Measurements from ENCODE around the gene PPM1H.
"Not testable (repeated sequence)": the region's sequence is repeated elsewhere in the genome, so short reads cannot be mapped to it uniquely, and the experiment has no call there.

Gene PPM1H

GRCh38 chr12:62846491-62846890 is 88.5 kb downstream of the PPM1H start:
- no peak overlapping the region for H3K27ac ChIP-seq
- DNase-seq (ENCODE audit: low read depth, low spot score) = no peak

GRCh38 chr12:62844915-62845314 is 90.0 kb downstream of the PPM1H start:
- no peak for DNase-seq (ENCODE audit: low read depth, low spot score)
- no peak overlapping the region for H3K27ac ChIP-seq

GRCh38 chr12:62843716-62844115 is 91.2 kb downstream of the PPM1H start:
- no peak overlapping the region for H3K27ac ChIP-seq
- DNase-seq (ENCODE audit: low read depth, low spot score) = no peak

GRCh38 chr12:62841846-62842245 is 93.1 kb downstream of the PPM1H start:
- no peak overlapping the region for H3K27ac ChIP-seq
- DNase-seq (ENCODE audit: low read depth, low spot score) = no peak

GRCh38 chr12:62840806-62841205 is 94.1 kb downstream of the PPM1H start:
- no peak for DNase-seq (ENCODE audit: low read depth, low spot score)
- H3K27ac ChIP-seq = no peak overlapping the region

- H3K27ac ChIP-seq = no peak overlapping the region
- no peak for DNase-seq (ENCODE audit: low read depth, low spot score)
Measured at GRCh38 chr12:62839869-62840660, 94.9 kb downstream of the PPM1H start.

GRCh38 chr12:62834971-62835547 is 99.9 kb downstream of the PPM1H start:
- DNase-seq (ENCODE audit: low read depth, low spot score) = no peak
- H3K27ac ChIP-seq = no peak overlapping the region

GRCh38 chr12:62834406-62834805 is 100.5 kb downstream of the PPM1H start:
- no peak for DNase-seq (ENCODE audit: low read depth, low spot score)
- no peak overlapping the region for H3K27ac ChIP-seq

GRCh38 chr12:62833634-62834033 is 101.3 kb downstream of the PPM1H start:
- H3K27ac ChIP-seq = no peak overlapping the region
- no peak for DNase-seq (ENCODE audit: low read depth, low spot score)

- no peak for DNase-seq (ENCODE audit: low read depth, low spot score)
- no peak overlapping the region for H3K27ac ChIP-seq
Measured at GRCh38 chr12:62832558-62832957, 102.4 kb downstream of the PPM1H start.

- no peak for DNase-seq (ENCODE audit: low read depth, low spot score)
- H3K27ac ChIP-seq = no peak overlapping the region
Measured at GRCh38 chr12:62832027-62832426, 102.9 kb downstream of the PPM1H start.

- H3K27ac ChIP-seq = no peak overlapping the region
- DNase-seq (ENCODE audit: low read depth, low spot score) = no peak
Measured at GRCh38 chr12:62827855-62828254, 107.1 kb downstream of the PPM1H start.

- DNase-seq (ENCODE audit: low read depth, low spot score) = no peak
Measured at GRCh38 chr12:62827042-62827441, 107.9 kb downstream of the PPM1H start.

GRCh38 chr12:62817556-62818271 is 117.2 kb downstream of the PPM1H start:
- H3K27ac ChIP-seq = no peak overlapping the region
- DNase-seq (ENCODE audit: low read depth, low spot score) = no peak

More at GRCh38 chr12:62827042-62827441, 107.9 kb downstream of the PPM1H start:
- H3K27ac ChIP-seq = no peak overlapping the region

- DNase-seq (ENCODE audit: low read depth, low spot score) = no peak
- no peak overlapping the region for H3K27ac ChIP-seq
Measured at GRCh38 chr12:62814243-62814642, 120.7 kb downstream of the PPM1H start.

- H3K27ac ChIP-seq = no peak overlapping the region
- DNase-seq (ENCODE audit: low read depth, low spot score) = no peak
Measured at GRCh38 chr12:62813031-62813829, 121.7 kb downstream of the PPM1H start.

- not testable (repeated sequence) for H3K27ac ChIP-seq; DNase-seq (ENCODE audit: low read depth, low spot score)
Measured at GRCh38 chr12:62811481-62811880, 123.5 kb downstream of the PPM1H start.

GRCh38 chr12:62808166-62808879 is 126.6 kb downstream of the PPM1H start:
- no peak for DNase-seq (ENCODE audit: low read depth, low spot score)
- no peak overlapping the region for H3K27ac ChIP-seq

GRCh38 chr12:62806893-62807292 is 128.1 kb downstream of the PPM1H start:
- no peak for DNase-seq (ENCODE audit: low read depth, low spot score)
- no peak overlapping the region for H3K27ac ChIP-seq

Data from epithelial cell of prostate (primary cell).